Peyer's patch (tissue), 4 donors: ENCODE measurements around the gene SCAMP2. TPM values are rescaled to one million over a fixed set of nuclear protein-coding genes. Genes with fewer than 3 reads are reported as not detected.

Experiments
- DNase-seq, 3 donors: peaks; one replicate each; pipeline ENCODE4 v3.0.0-alpha.2; 2017 to 2019
- H3K27ac ChIP-seq, 4 donors: fragments of 200-600 bp; sonication (generic); one replicate each; pipeline ENCODE4 v1.5.1; 2016 to 2019
- H3K27me3 ChIP-seq, 2 donors: fragments of 200-600 bp; sonication (generic); one replicate each; pipeline ENCODE4 v1.5.1; 2019
- H3K36me3 ChIP-seq, 3 donors: fragments of 200-600 bp; sonication (generic); one replicate each; pipeline ENCODE4 v1.5.1; 2016 to 2019
- H3K4me1 ChIP-seq, 4 donors: fragments of 200-600 bp; sonication (generic); one replicate each; pipeline ENCODE4 v1.5.1; 2016 to 2019
- H3K4me3 ChIP-seq, 4 donors: fragments of 200-600 bp; sonication (generic); 1 replicate in 3 of 4; 2 replicates in 1 of 4; pipeline ENCODE4 v1.5.1; 2016 to 2019; ENCODE audit warnings: mild to moderate bottlenecking in 1 of 4
- H3K9me3 ChIP-seq, 4 donors: fragments of 200-600 bp; sonication (generic); one replicate each; pipeline ENCODE4 v1.5.1; 2016 to 2019; ENCODE audit warnings: mild to moderate bottlenecking in 1 of 4
- POLR2A ChIP-seq, 2 donors: fragments of 450-650 bp; IDR thresholded peaks; one replicate each; pipeline ENCODE4 v1.5.1; 2017; ENCODE audit warnings: antibody characterized with exemption in 2 of 2, mild to moderate bottlenecking in 2 of 2, moderate library complexity in 2 of 2
- total RNA-seq, 4 donors: library from RNA; depleted of rRNA; stranded (reverse); fragments of >200 nt; gene quantifications; one replicate each; pipeline ENCODE4 v1.1.0, GENCODE V29; 2016
- TF ChIP-seq, protein P1 (sequence below), 6 experiments: fragments of 450-650 bp in 4 of 6; fragments of 200-600 bp in 2 of 6; sonication (generic) in 1 of 6; IDR thresholded peaks; one replicate each; pipeline ENCODE4 v1.5.1; 2017 to 2019; ENCODE audit warnings: antibody characterized with exemption in 6 of 6, mild to moderate bottlenecking in 3 of 6, moderate library complexity in 1 of 6

The SCAMP2 gene
- total RNA-seq, 4 donors from 2014 or later: 60.2 to 206 (median 151) TPM

DNA sequence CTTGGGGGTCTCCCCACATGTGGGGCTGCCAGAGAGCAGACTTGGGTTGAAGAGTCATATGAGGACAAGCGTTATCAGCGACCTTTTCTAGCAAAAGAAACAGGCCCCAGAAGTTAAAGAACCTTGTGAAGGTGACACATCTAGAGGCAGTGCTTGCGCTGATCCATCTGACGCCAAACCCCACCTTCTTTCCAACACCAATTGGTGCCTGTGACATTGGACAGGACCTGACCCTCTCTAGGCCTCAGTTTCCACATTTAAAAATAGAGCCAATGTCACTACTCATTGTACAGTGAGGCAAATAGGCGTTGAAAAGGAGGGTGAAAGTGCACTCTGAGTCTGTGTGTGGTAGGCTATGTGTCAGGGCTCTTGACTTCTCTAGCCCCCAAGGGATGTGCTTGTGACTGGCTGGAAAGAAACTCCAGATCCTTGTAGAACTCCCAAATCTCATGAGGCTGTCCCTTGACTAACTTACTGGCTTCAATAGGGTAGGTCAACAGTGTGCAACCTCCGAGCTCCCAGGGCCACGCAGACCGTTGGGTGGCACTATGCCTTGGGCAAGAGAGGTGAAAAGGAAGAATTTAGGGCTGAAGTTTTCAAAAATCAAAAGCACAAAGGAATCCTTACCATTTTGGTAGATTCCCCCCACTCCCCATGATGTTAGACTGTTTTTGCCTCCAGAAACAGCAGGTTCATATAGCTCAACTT is 34.2 kb upstream of the SCAMP2 start:
- Histone ChIP-seq H3K36me3 (peaks cover 0 to 47% (median 0%) of the 10 kb centered on the region in 3 donors), H3K4me3 (peak overlapping the region; percentile 78 to 95 (median 86)), H3K27ac (peak overlapping the region; percentile 91 to 94 (median 92)), H3K4me1 (peaks cover 4 to 16% (median 10%) of the 10 kb centered on the region in 4 donors), H3K27me3 (no peaks in the 10 kb centered on the region), H3K9me3 (no peaks in the 10 kb centered on the region)
- DNase-seq: peak in 1 of 3 donors; percentile 22
- TF ChIP-seq POLR2A (IDR thresholded peaks at IDR 0.05): no peak
- TF ChIP-seq, protein P1, sequence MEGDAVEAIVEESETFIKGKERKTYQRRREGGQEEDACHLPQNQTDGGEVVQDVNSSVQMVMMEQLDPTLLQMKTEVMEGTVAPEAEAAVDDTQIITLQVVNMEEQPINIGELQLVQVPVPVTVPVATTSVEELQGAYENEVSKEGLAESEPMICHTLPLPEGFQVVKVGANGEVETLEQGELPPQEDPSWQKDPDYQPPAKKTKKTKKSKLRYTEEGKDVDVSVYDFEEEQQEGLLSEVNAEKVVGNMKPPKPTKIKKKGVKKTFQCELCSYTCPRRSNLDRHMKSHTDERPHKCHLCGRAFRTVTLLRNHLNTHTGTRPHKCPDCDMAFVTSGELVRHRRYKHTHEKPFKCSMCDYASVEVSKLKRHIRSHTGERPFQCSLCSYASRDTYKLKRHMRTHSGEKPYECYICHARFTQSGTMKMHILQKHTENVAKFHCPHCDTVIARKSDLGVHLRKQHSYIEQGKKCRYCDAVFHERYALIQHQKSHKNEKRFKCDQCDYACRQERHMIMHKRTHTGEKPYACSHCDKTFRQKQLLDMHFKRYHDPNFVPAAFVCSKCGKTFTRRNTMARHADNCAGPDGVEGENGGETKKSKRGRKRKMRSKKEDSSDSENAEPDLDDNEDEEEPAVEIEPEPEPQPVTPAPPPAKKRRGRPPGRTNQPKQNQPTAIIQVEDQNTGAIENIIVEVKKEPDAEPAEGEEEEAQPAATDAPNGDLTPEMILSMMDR (IDR thresholded peaks at IDR 0.05): no peak

DNA sequence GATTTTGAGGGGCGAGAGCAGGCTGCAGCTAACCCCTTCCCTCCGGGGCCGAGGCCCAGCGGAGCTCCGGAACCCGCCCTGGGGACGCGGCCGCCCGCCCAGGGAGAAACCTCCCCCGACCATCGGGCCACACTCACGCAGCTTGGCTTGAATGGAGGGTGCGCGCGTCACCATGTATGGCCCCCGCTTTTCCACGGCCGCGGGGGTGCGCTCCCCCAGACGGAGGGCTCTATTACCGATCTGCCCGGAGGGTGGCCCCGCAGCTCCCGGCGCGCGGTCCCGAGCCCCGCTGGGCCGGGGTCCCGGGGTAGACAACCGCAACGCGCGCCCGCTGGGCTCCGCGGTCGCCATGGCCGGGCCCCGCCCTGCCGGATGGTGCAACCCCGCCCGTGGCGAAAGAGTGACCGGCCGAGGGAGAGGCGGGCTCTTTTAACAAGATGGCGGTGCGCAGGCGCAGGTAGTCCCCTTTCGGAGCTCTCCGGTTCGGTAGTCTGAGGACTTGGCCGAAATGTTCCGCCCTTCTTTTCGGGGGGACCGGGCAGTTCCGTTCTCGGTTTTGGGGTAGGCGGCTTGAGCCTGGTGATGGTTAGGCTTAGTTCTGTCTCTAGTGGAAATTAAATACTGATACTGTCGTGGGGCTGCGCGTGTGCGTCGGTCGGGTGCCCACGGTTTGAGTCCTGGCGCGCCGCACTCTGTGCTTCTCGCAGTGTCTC is 33.4 kb upstream of the SCAMP2 start, which contains the start of gene FAM219B:
FAM219B (minus strand) TSS at position 402 of the 713 bp plus-strand sequence; CDS start at position 351, 51 bp downstream.
- Histone ChIP-seq H3K4me3 (peak within 1 kb of the TSS; percentile 78 to 95 (median 86)), H3K4me1 (peaks cover 4 to 16% (median 10%) of the 10 kb centered on the region in 4 donors), H3K27me3 (no peaks in the 10 kb centered on the region), H3K27ac (peak within 1 kb of the TSS; percentile 91 to 94 (median 92)), H3K9me3 (no peaks in the 10 kb centered on the region), H3K36me3 (peaks cover 0 to 45% (median 0%) of the 10 kb centered on the region in 3 donors)
- DNase-seq: peak; percentile 87 to 96 (median 93)
- TF ChIP-seq, protein P1 (IDR thresholded peaks at IDR 0.05): peak in 1 of 6 experiments; percentile 7
- TF ChIP-seq POLR2A (IDR thresholded peaks at IDR 0.05): peak; percentile 67 to 76

DNA sequence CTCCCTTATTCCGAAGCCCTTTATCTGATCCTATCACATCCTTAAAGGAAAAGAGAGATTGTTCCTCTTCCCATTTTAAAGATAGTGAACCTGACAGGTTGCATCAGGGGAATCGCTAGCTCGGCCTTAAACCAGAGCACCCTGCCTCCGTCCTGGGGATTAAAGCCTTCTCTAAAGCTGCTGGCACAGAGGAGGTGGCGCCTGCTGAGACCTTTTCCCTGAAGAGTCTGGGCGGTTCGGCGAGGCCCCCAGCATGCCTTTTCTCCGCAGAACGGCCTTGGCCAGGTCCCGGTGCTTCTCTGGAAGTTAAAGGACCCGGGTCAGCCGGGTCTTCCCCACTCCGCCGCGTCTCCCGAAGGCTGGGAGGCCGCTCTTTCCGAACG is 32.9 kb upstream of the SCAMP2 start:
- H3K4me1 ChIP-seq: peaks cover 4 to 16% (median 10%) of the 10 kb centered on the region in 4 donors
- peak overlapping the region; percentile 91 to 94 (median 92) for H3K27ac ChIP-seq
- H3K36me3 ChIP-seq: peaks cover 0 to 43% (median 0%) of the 10 kb centered on the region in 3 donors
- DNase-seq: peak in 2 of 3 donors; percentile 27 to 63
- H3K9me3 ChIP-seq: no peaks in the 10 kb centered on the region
- TF ChIP-seq, protein P1 (IDR thresholded peaks at IDR 0.05): no peak
- H3K27me3 ChIP-seq: no peaks in the 10 kb centered on the region
- H3K4me3 ChIP-seq: peak overlapping the region; percentile 78 to 95 (median 86)

DNA sequence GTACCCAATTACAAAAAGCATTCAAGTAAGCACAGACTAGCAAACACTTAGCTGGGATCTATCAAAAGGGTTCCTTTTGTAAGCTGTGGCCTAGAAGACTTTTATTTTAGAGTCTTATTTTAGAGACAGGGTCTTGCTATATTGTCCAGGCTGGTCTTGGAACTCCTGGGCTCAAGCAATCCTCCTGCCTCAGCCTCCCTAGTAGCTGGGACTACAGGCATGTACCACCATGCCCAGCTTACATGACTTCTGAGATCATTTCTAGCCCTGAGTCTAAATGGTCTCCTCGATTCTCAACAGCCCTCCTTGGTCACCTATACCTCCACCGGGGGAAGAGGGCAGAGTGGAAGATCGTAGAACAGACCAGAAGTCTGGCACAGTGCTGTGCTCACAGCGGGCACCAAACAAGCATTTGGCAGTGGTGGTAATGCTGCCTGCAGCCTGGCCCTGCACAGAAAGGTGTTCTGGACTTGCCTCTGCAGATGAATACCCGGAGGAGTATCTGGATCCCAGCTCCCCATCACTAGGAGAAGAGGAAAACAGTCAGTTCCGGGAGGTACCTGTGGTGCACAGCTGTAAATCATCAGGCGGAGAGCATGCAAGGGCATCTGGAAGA is 31.1 kb upstream of the SCAMP2 start:
- H3K4me1 ChIP-seq: peaks cover 4 to 16% (median 10%) of the 10 kb centered on the region in 4 donors
- DNase-seq: no peak
- H3K36me3 ChIP-seq: peaks cover 0 to 50% (median 0%) of the 10 kb centered on the region in 3 donors
- no peak overlapping the region for H3K4me3 ChIP-seq
- no peak overlapping the region for H3K27ac ChIP-seq
- H3K9me3 ChIP-seq: no peaks in the 10 kb centered on the region
- TF ChIP-seq, protein P1 (IDR thresholded peaks at IDR 0.05): no peak
- TF ChIP-seq POLR2A (IDR thresholded peaks at IDR 0.05): no peak
- H3K27me3 ChIP-seq: no peaks in the 10 kb centered on the region

DNA sequence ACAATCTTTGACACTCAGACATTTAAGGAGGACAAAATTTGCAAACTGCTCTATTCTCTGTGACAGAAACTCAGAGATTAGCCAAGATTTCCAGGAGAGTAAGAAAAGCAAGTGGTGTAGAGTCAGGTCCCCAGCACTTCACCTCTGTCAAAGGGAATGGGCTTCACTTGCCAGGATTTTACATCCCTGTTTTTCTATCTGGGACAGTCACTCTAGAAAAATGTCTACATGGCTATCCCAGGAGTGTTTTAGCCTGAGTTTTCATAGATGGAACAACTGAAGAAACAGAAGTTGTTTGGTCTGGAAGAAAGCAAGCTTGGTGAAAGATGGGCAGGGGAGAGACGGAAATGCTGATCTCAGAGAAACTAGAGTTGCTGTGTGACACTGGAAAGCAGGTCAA is 30.5 kb upstream of the SCAMP2 start:
- Histone ChIP-seq H3K27ac (no peak overlapping the region), H3K36me3 (peaks cover 0 to 56% (median 0%) of the 10 kb centered on the region in 3 donors), H3K9me3 (no peaks in the 10 kb centered on the region), H3K27me3 (no peaks in the 10 kb centered on the region), H3K4me3 (no peak overlapping the region), H3K4me1 (peaks cover 4 to 16% (median 10%) of the 10 kb centered on the region in 4 donors)
- no peak for DNase-seq
- TF ChIP-seq, protein P1 (IDR thresholded peaks at IDR 0.05): no peak
- TF ChIP-seq POLR2A (IDR thresholded peaks at IDR 0.05): no peak
